Trophoblast cell (in vitro differentiated cells and primary cell): ENCODE measurements around the gene SHMT2.
A peak's percentile ranks its signal among the peaks of the same experiment; 100 is the strongest.

Experiments
- DNase-seq, 2 donors: peaks; one replicate each; pipeline ENCODE4 v3.0.0-alpha.2; 2016
- H2AFZ ChIP-seq: 2 replicates; pipeline ENCODE4 v1.6.1; 2013; ENCODE audit warnings: low read length, moderate library complexity, mild to moderate bottlenecking; ENCODE audit not compliant: insufficient read depth, poor library complexity
- H2AK5ac ChIP-seq: 2 replicates; pipeline ENCODE4 v1.6.1; 2013; ENCODE audit warnings: mild to moderate bottlenecking, low read length
- H2BK120ac ChIP-seq: 2 replicates; pipeline ENCODE4 v1.6.1; 2013; ENCODE audit warnings: low read length, mild to moderate bottlenecking, moderate library complexity; ENCODE audit not compliant: insufficient read depth, poor library complexity
- H2BK12ac ChIP-seq: 2 replicates; pipeline ENCODE4 v1.6.1; 2013; ENCODE audit warnings: mild to moderate bottlenecking, low read length, moderate library complexity
- H2BK5ac ChIP-seq: 2 replicates; pipeline ENCODE4 v1.6.1; 2013; ENCODE audit warnings: low read length, low read depth, moderate library complexity, mild to moderate bottlenecking; ENCODE audit not compliant: poor library complexity
- H3K14ac ChIP-seq: 2 replicates; pipeline ENCODE4 v1.6.1; 2013; ENCODE audit warnings: mild to moderate bottlenecking, low read length
- H3K18ac ChIP-seq: 2 replicates; pipeline ENCODE4 v1.6.1; 2013; ENCODE audit warnings: mild to moderate bottlenecking, low read length
- H3K23ac ChIP-seq: 2 replicates; pipeline ENCODE4 v1.6.1; 2013; ENCODE audit warnings: low read length
- H3K27ac ChIP-seq: 2 replicates; pipeline ENCODE4 v1.5.1; 2013; ENCODE audit warnings: low read depth, mild to moderate bottlenecking, inconsistent platforms, low read length, moderate library complexity
- H3K27me3 ChIP-seq: 2 replicates; pipeline ENCODE4 v1.6.1; 2013; ENCODE audit warnings: inconsistent platforms, mild to moderate bottlenecking, low read length, moderate library complexity; ENCODE audit not compliant: insufficient read depth
- H3K36me3 ChIP-seq, 2 experiments: 1 replicate in 1 of 2; 2 replicates in 1 of 2; pipeline ENCODE4 v1.6.1; 2013; ENCODE audit warnings: low read length in 2 of 2, mild to moderate bottlenecking in 2 of 2, moderate library complexity in 1 of 2; ENCODE audit not compliant: insufficient read depth in 2 of 2, control insufficient read depth in 1 of 2
- H3K4ac ChIP-seq: 2 replicates; pipeline ENCODE4 v1.6.1; 2013; ENCODE audit warnings: low read depth, mild to moderate bottlenecking, low read length, moderate library complexity
- H3K4me1 ChIP-seq, 2 experiments: 1 replicate in 1 of 2; 2 replicates in 1 of 2; pipeline ENCODE4 v1.6.1; 2013; ENCODE audit warnings: low read length in 2 of 2, mild to moderate bottlenecking in 2 of 2, moderate library complexity in 1 of 2; ENCODE audit not compliant: insufficient read depth in 2 of 2, control insufficient read depth in 1 of 2
- H3K4me2 ChIP-seq: 2 replicates; pipeline ENCODE4 v1.6.1; 2013; ENCODE audit warnings: inconsistent platforms, mild to moderate bottlenecking, low read length, moderate library complexity
- H3K4me3 ChIP-seq: 2 replicates; pipeline ENCODE4 v1.5.1; 2013; ENCODE audit warnings: mild to moderate bottlenecking, low read depth, low read length, inconsistent platforms
- H3K79me1 ChIP-seq: one replicate; pipeline ENCODE4 v1.6.1; 2013; ENCODE audit warnings: low read length
- H3K79me2 ChIP-seq: 2 replicates; pipeline ENCODE4 v1.6.1; 2013; ENCODE audit warnings: low read length, mild to moderate bottlenecking; ENCODE audit not compliant: control insufficient read depth, insufficient read depth, poor library complexity
- H3K9ac ChIP-seq: 2 replicates; pipeline ENCODE4 v1.6.1; 2013; ENCODE audit warnings: mild to moderate bottlenecking, low read length
- H3K9me3 ChIP-seq: 2 replicates; pipeline ENCODE4 v1.6.1; 2013; ENCODE audit warnings: low read depth, mild to moderate bottlenecking, control low read depth, inconsistent platforms, low read length; ENCODE audit not compliant: insufficient read depth
- H4K12ac ChIP-seq: 2 replicates; pipeline ENCODE4 v1.6.1; 2013; ENCODE audit warnings: low read depth, mild to moderate bottlenecking, low read length, moderate library complexity
- H4K8ac ChIP-seq: 2 replicates; pipeline ENCODE4 v1.6.1; 2013; ENCODE audit warnings: low read depth, mild to moderate bottlenecking, low read length, moderate library complexity
- H4K91ac ChIP-seq: one replicate; pipeline ENCODE4 v1.6.1; 2013; ENCODE audit warnings: low read depth, mild to moderate bottlenecking, low read length, moderate library complexity
- WGBS: extraction: QIAGEN DNeasy Blood & Tissue Kit; methylation state at CpG from one replicate; pipeline ENCODE4 v1.1.7; 2013; ENCODE audit warnings: missing lambda C conversion rate; ENCODE audit not compliant: insufficient read length, insufficient coverage; ENCODE audit errors: extremely low coverage; 5-methylcytosine and 5-hydroxymethylcytosine counted together

SHMT2 gene

DNA sequence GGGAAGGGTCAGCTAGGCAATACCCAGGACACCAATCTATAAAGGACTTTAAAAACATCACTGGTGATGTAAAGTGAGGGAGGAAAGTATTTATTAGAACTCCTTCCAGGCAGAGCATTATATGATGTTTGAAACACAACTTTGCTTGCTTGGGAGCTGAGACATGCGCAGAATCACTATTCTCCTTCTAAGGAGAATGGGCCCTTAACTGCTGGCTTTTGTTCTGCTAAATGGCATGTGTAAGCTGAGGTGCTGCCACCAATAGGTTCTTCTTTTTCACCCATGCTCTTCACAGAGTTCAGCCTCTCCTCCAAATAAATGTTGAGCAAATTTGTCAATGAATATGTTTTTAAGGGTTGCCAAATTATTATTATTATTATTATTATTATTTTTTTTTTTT lies 17.5 kb downstream of the SHMT2 start:
- Histone ChIP-seq H3K79me2 (no peaks in the 10 kb centered on the region), H2AFZ (no peak overlapping the region), H4K91ac (no peak overlapping the region), H4K12ac (no peak overlapping the region), H3K18ac (no peak overlapping the region), H2BK12ac (no peak overlapping the region), H2BK5ac (no peak overlapping the region), H3K23ac (no peak overlapping the region), H3K27me3 (peaks cover 7% of the 10 kb centered on the region), H3K4me3 (no peak overlapping the region), H3K36me3 (no peaks in the 10 kb centered on the region), H3K27ac (no peak overlapping the region), H3K79me1 (peaks cover 2% of the 10 kb centered on the region), H3K4me2 (no peak overlapping the region), H3K9me3 (no peaks in the 10 kb centered on the region), H4K8ac (no peak overlapping the region), H3K4ac (no peak overlapping the region), H3K9ac (no peak overlapping the region), H3K4me1 (peaks cover 2 to 6% of the 10 kb centered on the region in 2 experiments), H2AK5ac (no peak overlapping the region), H2BK120ac (no peak overlapping the region), H3K14ac (no peak overlapping the region)
- no peak for DNase-seq
- no CpG with 5 or more reads among the region's 1 CpG for WGBS

GRCh38 chr12:57248934-57249742 lies 19.6 kb downstream of the SHMT2 start:
- no peaks in the 10 kb centered on the region for H3K9me3 ChIP-seq
- no peak overlapping the region for H3K14ac ChIP-seq
- H4K8ac ChIP-seq = no peak overlapping the region
- no peaks in the 10 kb centered on the region for H3K27me3 ChIP-seq
- H2BK12ac ChIP-seq = no peak overlapping the region
- H3K4me3 ChIP-seq = no peak overlapping the region
- H2BK120ac ChIP-seq = no peak overlapping the region
- no peak overlapping the region for H2BK5ac ChIP-seq
- H3K4me2 ChIP-seq = no peak overlapping the region
- no peaks in the 10 kb centered on the region for H3K4me1 ChIP-seq
- H3K9ac ChIP-seq = no peak overlapping the region
- no peaks in the 10 kb centered on the region for H3K36me3 ChIP-seq
- no CpG with 5 or more reads among the region's 7 CpGs for WGBS
- H3K18ac ChIP-seq = no peak overlapping the region
- DNase-seq = no peak
- no peak overlapping the region for H2AK5ac ChIP-seq
- no peak overlapping the region for H3K4ac ChIP-seq
- no peak overlapping the region for H4K91ac ChIP-seq
- no peak overlapping the region for H3K27ac ChIP-seq
- no peak overlapping the region for H4K12ac ChIP-seq
- no peak overlapping the region for H3K23ac ChIP-seq
- H3K79me1 ChIP-seq = no peaks in the 10 kb centered on the region
- no peak overlapping the region for H2AFZ ChIP-seq
- H3K79me2 ChIP-seq = no peaks in the 10 kb centered on the region

DNA sequence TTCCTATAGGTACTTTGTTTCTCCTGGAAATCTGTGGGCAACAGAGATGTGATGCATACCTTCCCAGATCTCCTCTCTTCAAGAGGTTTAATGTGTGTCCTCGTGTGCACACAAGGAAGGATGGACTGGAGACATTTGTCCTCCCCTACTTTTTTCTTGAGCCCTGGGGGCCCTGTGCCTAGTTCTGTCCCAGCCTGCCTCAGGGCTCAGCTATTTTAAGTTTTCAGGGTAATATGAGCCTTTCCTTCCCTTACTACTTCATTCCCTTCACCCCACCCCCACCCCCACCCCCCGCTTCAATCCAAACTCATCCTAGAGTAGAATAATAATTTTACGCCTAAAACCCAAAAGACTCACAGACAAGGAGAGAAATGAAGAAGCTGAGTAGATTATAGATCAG lies 21.0 kb downstream of the SHMT2 start:
- no peaks in the 10 kb centered on the region for H3K79me2 ChIP-seq
- H3K4me3 ChIP-seq = no peak overlapping the region
- H3K27me3 ChIP-seq = no peaks in the 10 kb centered on the region
- no peak overlapping the region for H4K8ac ChIP-seq
- no CpG with 5 or more reads among the region's 3 CpGs for WGBS
- no peak overlapping the region for H2BK12ac ChIP-seq
- H3K27ac ChIP-seq = no peak overlapping the region
- no peak overlapping the region for H2BK120ac ChIP-seq
- H3K4ac ChIP-seq = no peak overlapping the region
- no peak overlapping the region for H3K18ac ChIP-seq
- no peak overlapping the region for H2BK5ac ChIP-seq
- peaks cover 3 to 5% of the 10 kb centered on the region in 2 experiments for H3K36me3 ChIP-seq
- H3K9ac ChIP-seq = no peak overlapping the region
- no peak overlapping the region for H2AK5ac ChIP-seq
- H3K4me2 ChIP-seq = no peak overlapping the region
- DNase-seq = no peak
- H4K12ac ChIP-seq = no peak overlapping the region
- no peak overlapping the region for H3K14ac ChIP-seq
- no peaks in the 10 kb centered on the region for H3K4me1 ChIP-seq
- no peaks in the 10 kb centered on the region for H3K79me1 ChIP-seq
- no peak overlapping the region for H2AFZ ChIP-seq
- H3K23ac ChIP-seq = no peak overlapping the region
- H4K91ac ChIP-seq = no peak overlapping the region
- no peaks in the 10 kb centered on the region for H3K9me3 ChIP-seq

DNA sequence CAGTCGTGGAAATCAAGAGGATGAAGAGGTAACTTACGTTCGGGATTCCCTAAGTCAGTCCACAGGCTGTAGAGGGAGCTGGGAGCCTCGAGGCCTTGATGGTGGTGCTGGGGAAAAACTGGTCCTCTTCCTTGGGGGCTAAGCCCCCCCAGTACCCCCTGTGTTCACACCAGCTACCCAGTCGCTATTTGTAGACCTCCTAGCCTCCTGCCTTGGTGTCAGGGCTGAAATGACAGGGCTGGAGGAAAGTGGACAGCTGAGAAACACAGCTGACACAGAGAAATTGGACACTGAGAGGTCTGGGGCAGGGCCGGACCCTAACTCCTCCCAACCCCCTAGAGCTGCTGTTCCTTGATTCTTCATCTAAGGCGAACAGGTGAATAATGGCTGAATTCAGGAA lies 21.4 kb downstream of the SHMT2 start, which contains the start of gene STAC3:
Gene STAC3, minus strand, starts transcription at position 232 of the 400 bp plus-strand sequence. CDS start 1,551 bp downstream, outside the sequence.
- no peaks in the 10 kb centered on the region for H3K79me2 ChIP-seq
- no peak within 1 kb of the TSS for H2AFZ ChIP-seq
- no peak within 1 kb of the TSS for H2BK120ac ChIP-seq
- peaks cover 6 to 9% of the 10 kb centered on the region in 2 experiments for H3K36me3 ChIP-seq
- H3K14ac ChIP-seq = no peak within 1 kb of the TSS
- no peak within 1 kb of the TSS for H3K4ac ChIP-seq
- H4K91ac ChIP-seq = no peak within 1 kb of the TSS
- WGBS = no CpG with 5 or more reads among the region's 7 CpGs
- H3K9me3 ChIP-seq = no peaks in the 10 kb centered on the region
- H3K27ac ChIP-seq = no peak within 1 kb of the TSS
- H3K23ac ChIP-seq = no peak within 1 kb of the TSS
- no peaks in the 10 kb centered on the region for H3K4me1 ChIP-seq
- H3K27me3 ChIP-seq = no peaks in the 10 kb centered on the region
- no peak within 1 kb of the TSS for H3K18ac ChIP-seq
- peak within 1 kb of the TSS; percentile 23 for H3K9ac ChIP-seq
- H3K4me3 ChIP-seq = no peak within 1 kb of the TSS
- no peak within 1 kb of the TSS for H4K8ac ChIP-seq
- no peak within 1 kb of the TSS for H2BK5ac ChIP-seq
- H2BK12ac ChIP-seq = no peak within 1 kb of the TSS
- no peak within 1 kb of the TSS for H4K12ac ChIP-seq
- no peak within 1 kb of the TSS for H2AK5ac ChIP-seq
- no peaks in the 10 kb centered on the region for H3K79me1 ChIP-seq
- no peak for DNase-seq
- no peak within 1 kb of the TSS for H3K4me2 ChIP-seq
